Activated CD4-positive, alpha-beta T cell treated with anti-CD3 and anti-CD28 coated beads for 36 hours (primary cell): ENCODE measurements around the gene BTG3. TPM values are rescaled to one million over a fixed set of nuclear protein-coding genes. Genes with fewer than 3 reads are reported as not detected.

Experiments used
- ATAC-seq: fragments of 200-7000 bp; cut with Tn5 transposase; one replicate; pipeline ENCODE4 v1.10.0; 2021; ENCODE audit warnings: mild to moderate bottlenecking, moderate library complexity
- CTCF ChIA-PET: fragments of 350-600 bp; sonication (Branson Sonifier 250); formaldehyde crosslinking; loops from one replicate; lab custom pipeline; 2021; ENCODE audit warnings: antibody characterized with exemption; lab: Charles Lee
- POLR2A ChIA-PET: fragments of 350-600 bp; sonication (Branson Sonifier 250); formaldehyde crosslinking; loops from one replicate; lab custom pipeline; 2021; ENCODE audit warnings: antibody characterized with exemption, inconsistent platforms; lab: Charles Lee
- DNase-seq: peaks from one replicate; pipeline ENCODE4 v3.0.0-alpha.2; 2020
- H3K27ac Mint-ChIP-seq: one replicate; pipeline ENCODE4 v1.8.0; 2021; ENCODE audit warnings: mixed read lengths
- H3K27me3 Mint-ChIP-seq: one replicate; pipeline ENCODE4 v1.8.0; 2021; ENCODE audit warnings: mixed read lengths
- H3K36me3 Mint-ChIP-seq: one replicate; pipeline ENCODE4 v1.8.0; 2021; ENCODE audit warnings: low read depth, mixed read lengths
- H3K4me1 Mint-ChIP-seq: one replicate; pipeline ENCODE4 v1.8.0; 2021; ENCODE audit warnings: mixed read lengths
- H3K4me3 Mint-ChIP-seq: one replicate; pipeline ENCODE4 v1.8.0; 2021; ENCODE audit warnings: mild to moderate bottlenecking, moderate library complexity, mixed read lengths
- H3K9me3 Mint-ChIP-seq: one replicate; pipeline ENCODE4 v1.8.0; 2021; ENCODE audit warnings: low read depth, mixed read lengths
- intact Hi-C, 2 experiments: fragments of 100-400 bp; cut with DNase I in 1 of 2; cut with micrococcal nuclease in 1 of 2; formaldehyde crosslinking; loops; one replicate each; pipeline versions ENCODE4 v1.14.2 to v1.15.1; 2022 to 2024; cut with DNase I, micrococcal nuclease
- total RNA-seq, 2 experiments: library from RNA; stranded (reverse); gene quantifications; one replicate each; pipeline ENCODE4 v1.2.3, GENCODE V29; 2021

BTG3 gene
- total RNA-seq, 2 experiments from 2014 or later: 35.6 to 38.3 TPM

GRCh38 chr21:17616831-17617230 is 4.1 kb upstream of the BTG3 start:
- Mint-ChIP-seq H3K27me3 (no peaks in the 10 kb centered on the region), H3K4me1 (peaks cover 10% of the 10 kb centered on the region), H3K4me3 (no peak overlapping the region), H3K9me3 (no peaks in the 10 kb centered on the region), H3K27ac (no peak overlapping the region), H3K36me3 (no peaks in the 10 kb centered on the region)
- ChIA-PET CTCF (no interaction called here), POLR2A (no interaction called here)
- no peak for DNase-seq
- intact Hi-C loops: loop anchor here in 1 of 2 experiments (10.0 kb wide), 1 partner anchor 58 kb away; no protein-coding TSS in a partner anchor
- ATAC-seq: no peak

- DNase-seq: no peak
- ChIA-PET CTCF (no interaction called here), POLR2A (no interaction called here)
Observed at GRCh38 chr21:17613242-17613676, 558 bp upstream of the BTG3 start.

GRCh38 chr21:17612023-17612564 is 607 bp downstream of the BTG3 start:
- Mint-ChIP-seq H3K4me1 (peaks cover 40% of the 10 kb centered on the region), H3K36me3 (peaks cover 39% of the 10 kb centered on the region), H3K9me3 (peaks cover 2% of the 10 kb centered on the region), H3K27me3 (no peaks in the 10 kb centered on the region), H3K4me3 (peak overlapping the region; percentile 75), H3K27ac (peak overlapping the region; percentile 94)
- DNase-seq: peak; percentile 52
- peak; percentile 4 for ATAC-seq
- CTCF ChIA-PET: interaction anchor here (1.3 kb wide), 1 partner anchor 100 kb away, joined by 4 read pairs; the partner anchor contains the start of gene CXADR
- intact Hi-C loops: loop anchor here (1.0 to 10.0 kb wide), 6 partner anchors 63 to 1880 kb away; partner anchors contain the start of genes C21orf91 (in 1 of the 2) and CXADR (in 1 of the 2)
- POLR2A ChIA-PET: interaction anchor here (0.6 to 1.3 kb wide), 3 partner anchors 11 to 206 kb away, joined by 3 to 6 read pairs (median 3); no protein-coding TSS in a partner anchor

More at GRCh38 chr21:17613242-17613676, 558 bp upstream of the BTG3 start:
- peak overlapping the region; percentile 67 for H3K4me3 Mint-ChIP-seq
- peaks cover 2% of the 10 kb centered on the region for H3K9me3 Mint-ChIP-seq
- H3K36me3 Mint-ChIP-seq: peaks cover 29% of the 10 kb centered on the region
- H3K27ac Mint-ChIP-seq: peak overlapping the region; percentile 37
- peaks cover 33% of the 10 kb centered on the region for H3K4me1 Mint-ChIP-seq
- intact Hi-C loops: loop anchor here (2.0 to 10.0 kb wide), 5 partner anchors 62 to 1881 kb away; partner anchors contain the start of genes C21orf91 (in 1 of the 2) and CXADR (in 1 of the 2)
- no peaks in the 10 kb centered on the region for H3K27me3 Mint-ChIP-seq
- no peak for ATAC-seq

GRCh38 chr21:17611414-17612022 is 1.2 kb downstream of the BTG3 start:
- peak overlapping the region; percentile 75 for H3K4me3 Mint-ChIP-seq
- peaks cover 2% of the 10 kb centered on the region for H3K9me3 Mint-ChIP-seq
- H3K27ac Mint-ChIP-seq: peak overlapping the region; percentile 94
- DNase-seq: peak; percentile 91
- ChIA-PET CTCF (interaction anchor here (1.2 to 1.9 kb wide), 3 partner anchors 10 to 99 kb away, joined by 3 to 7 read pairs (median 4); partner anchors contain the start of gene CXADR), POLR2A (interaction anchor here (0.6 to 1.3 kb wide), 3 partner anchors 10 to 207 kb away, joined by 3 to 6 read pairs (median 3); no protein-coding TSS in a partner anchor)
- ATAC-seq: peak; percentile 64
- no peaks in the 10 kb centered on the region for H3K27me3 Mint-ChIP-seq
- H3K36me3 Mint-ChIP-seq: peaks cover 40% of the 10 kb centered on the region
- H3K4me1 Mint-ChIP-seq: peaks cover 35% of the 10 kb centered on the region
- intact Hi-C loops: loop anchor here (1.0 to 10.0 kb wide), 9 partner anchors 63 to 1879 kb away; partner anchors contain the start of genes C21orf91 (in 2 of the 2) and CXADR (in 1 of the 2)

GRCh38 chr21:17610911-17611310 is 1.8 kb downstream of the BTG3 start:
- Mint-ChIP-seq H3K27ac (peak overlapping the region; percentile 94), H3K36me3 (peaks cover 40% of the 10 kb centered on the region), H3K4me1 (peaks cover 34% of the 10 kb centered on the region), H3K9me3 (peaks cover 2% of the 10 kb centered on the region), H3K4me3 (peak overlapping the region; percentile 75), H3K27me3 (no peaks in the 10 kb centered on the region)
- ChIA-PET POLR2A (interaction anchor here (1.3 kb wide), 1 partner anchor 10 kb away, joined by 6 read pairs; no protein-coding TSS in a partner anchor), CTCF (interaction anchor here (0.6 to 1.9 kb wide), 6 partner anchors 9 to 1943 kb away, joined by 3 to 7 read pairs (median 4); partner anchors contain the start of gene CXADR)
- peak; percentile 13 for DNase-seq
- intact Hi-C loops: loop anchor here (1.0 to 10.0 kb wide), 7 partner anchors 64 to 1879 kb away; partner anchors contain the start of gene C21orf91 (in 2 of the 2)
- ATAC-seq: no peak

GRCh38 chr21:17609681-17610080 is 3.0 kb downstream of the BTG3 start:
- Mint-ChIP-seq H3K4me3 (no peak overlapping the region), H3K27me3 (no peaks in the 10 kb centered on the region), H3K36me3 (peaks cover 46% of the 10 kb centered on the region), H3K4me1 (peaks cover 34% of the 10 kb centered on the region), H3K9me3 (peaks cover 2% of the 10 kb centered on the region), H3K27ac (no peak overlapping the region)
- no peak for ATAC-seq
- ChIA-PET CTCF (interaction anchor here (0.6 to 1.6 kb wide), 4 partner anchors 16 to 223 kb away, joined by 3 to 4 read pairs (median 3); no protein-coding TSS in a partner anchor), POLR2A (no interaction called here)
- intact Hi-C loops: loop anchor here (5.0 to 10.0 kb wide), 4 partner anchors 65 to 1877 kb away; partner anchors contain the start of gene C21orf91 (in 1 of the 2)
- no peak for DNase-seq

GRCh38 chr21:17607684-17608083 is 5.0 kb downstream of the BTG3 start:
- Mint-ChIP-seq H3K36me3 (peaks cover 65% of the 10 kb centered on the region), H3K4me3 (no peak overlapping the region), H3K9me3 (peaks cover 2% of the 10 kb centered on the region), H3K27ac (no peak overlapping the region), H3K4me1 (peaks cover 43% of the 10 kb centered on the region), H3K27me3 (no peaks in the 10 kb centered on the region)
- no peak for ATAC-seq
- ChIA-PET POLR2A (interaction anchor here (0.7 kb wide), 1 partner anchor 42 kb away, joined by 3 read pairs; no protein-coding TSS in a partner anchor), CTCF (interaction anchor here (0.6 to 0.9 kb wide), 2 partner anchors 12 to 22 kb away, joined by 3 read pairs; no protein-coding TSS in a partner anchor)
- intact Hi-C loops: no loop called here
- DNase-seq: no peak

GRCh38 chr21:17602874-17603273 is 9.8 kb downstream of the BTG3 start:
- DNase-seq: no peak
- Mint-ChIP-seq H3K4me1 (peaks cover 24% of the 10 kb centered on the region), H3K27me3 (no peaks in the 10 kb centered on the region), H3K9me3 (no peaks in the 10 kb centered on the region), H3K36me3 (peaks cover 56% of the 10 kb centered on the region), H3K4me3 (no peak overlapping the region), H3K27ac (no peak overlapping the region)
- ChIA-PET POLR2A (no interaction called here), CTCF (interaction anchor here (1.3 to 2.3 kb wide), 2 partner anchors 21 to 217 kb away, joined by 3 to 9 read pairs; no protein-coding TSS in a partner anchor)
- intact Hi-C loops: no loop called here
- no peak for ATAC-seq

GRCh38 chr21:17598437-17598836 is 14.3 kb downstream of the BTG3 start:
- no peaks in the 10 kb centered on the region for H3K27me3 Mint-ChIP-seq
- peak overlapping the region; percentile 19 for H3K27ac Mint-ChIP-seq
- ATAC-seq (no peak), DNase-seq (no peak)
- H3K4me1 Mint-ChIP-seq: peaks cover 14% of the 10 kb centered on the region
- intact Hi-C loops: no loop called here
- CTCF ChIA-PET: interaction anchor here (0.8 to 1.4 kb wide), 2 partner anchors 16 to 210 kb away, joined by 3 read pairs; no protein-coding TSS in a partner anchor
- H3K4me3 Mint-ChIP-seq: no peak overlapping the region
- peaks cover 52% of the 10 kb centered on the region for H3K36me3 Mint-ChIP-seq
- POLR2A ChIA-PET: no interaction called here
- H3K9me3 Mint-ChIP-seq: no peaks in the 10 kb centered on the region

- Mint-ChIP-seq H3K9me3 (no peaks in the 10 kb centered on the region), H3K27me3 (no peaks in the 10 kb centered on the region), H3K36me3 (peaks cover 49% of the 10 kb centered on the region), H3K4me1 (peaks cover 7% of the 10 kb centered on the region), H3K27ac (no peak overlapping the region), H3K4me3 (no peak overlapping the region)
- ATAC-seq (no peak), DNase-seq (no peak)
- CTCF ChIA-PET: interaction anchor here (0.7 to 1.4 kb wide), 3 partner anchors 12 to 50 kb away, joined by 3 read pairs; no protein-coding TSS in a partner anchor
- intact Hi-C loops: no loop called here
- POLR2A ChIA-PET: no interaction called here
Observed at GRCh38 chr21:17597680-17598079, 15.0 kb downstream of the BTG3 start.

GRCh38 chr21:17590430-17590829 is 22.3 kb downstream of the BTG3 start:
- no peak overlapping the region for H3K27ac Mint-ChIP-seq
- CTCF ChIA-PET: interaction anchor here (1.3 kb wide), 1 partner anchor 203 kb away, joined by 3 read pairs; no protein-coding TSS in a partner anchor

More at GRCh38 chr21:17590430-17590829, 22.3 kb downstream of the BTG3 start:
- Mint-ChIP-seq H3K27me3 (no peaks in the 10 kb centered on the region), H3K36me3 (peaks cover 30% of the 10 kb centered on the region), H3K4me3 (no peak overlapping the region), H3K9me3 (no peaks in the 10 kb centered on the region), H3K4me1 (no peaks in the 10 kb centered on the region)
- ATAC-seq: no peak
- intact Hi-C loops: no loop called here
- POLR2A ChIA-PET: no interaction called here
- DNase-seq: no peak
